ENCODE results near the gene ERN1.

ERN1 gene

DNA sequence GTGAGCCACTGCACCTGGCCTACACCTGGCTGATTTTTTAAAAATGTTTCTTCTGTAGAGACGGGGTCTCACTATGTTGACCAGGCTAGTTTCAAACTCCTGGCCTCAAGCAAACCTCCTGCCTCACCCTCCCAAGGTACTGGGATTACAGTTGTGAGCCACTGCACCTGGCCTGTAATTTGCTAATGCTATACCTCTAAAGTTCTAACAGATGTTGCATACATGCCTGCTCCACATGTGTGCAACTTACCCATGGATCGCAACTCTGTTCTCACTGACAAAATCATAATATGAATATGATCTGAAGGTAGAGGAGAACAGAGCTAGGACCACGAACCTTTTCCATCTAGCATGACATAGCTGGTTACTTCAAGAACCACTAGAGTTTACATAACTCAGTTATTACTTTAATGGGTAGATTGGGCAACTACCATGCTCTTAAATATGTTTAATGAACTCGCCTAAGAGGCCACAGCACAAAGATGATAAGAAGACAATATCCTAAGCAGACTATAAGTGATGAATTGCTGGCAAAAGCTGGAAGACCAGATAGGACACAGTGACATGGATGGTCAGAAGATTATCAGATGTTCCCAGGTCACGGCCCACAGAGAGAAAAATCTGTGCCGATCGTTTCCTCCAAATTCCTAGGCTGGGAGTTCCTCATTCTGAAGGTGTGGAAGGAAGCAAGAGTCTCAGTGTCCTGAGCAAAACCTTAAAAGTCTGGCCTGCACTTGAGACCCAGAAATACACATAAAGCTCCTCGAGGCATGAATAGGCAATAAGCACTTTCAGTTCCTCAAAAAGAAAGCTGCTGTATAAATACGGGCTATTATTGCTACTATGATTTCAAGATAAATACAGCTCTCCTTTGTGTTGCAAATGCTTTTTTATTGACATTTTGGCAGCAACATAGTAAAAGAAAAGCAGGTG, 55.9 kb downstream of the ERN1 start:
- Histone ChIP-seq H4K20me1 (ENCODE audit: insufficient read depth) (no peaks in the 10 kb centered on the region), H3K79me2 (ENCODE audit: insufficient read depth, low read depth) (no peaks in the 10 kb centered on the region), H3K36me3 (ENCODE audit: insufficient read depth) (peaks cover 13% of the 10 kb centered on the region; the same call in 1 of the 2 replicates), H3K4me3 (IDR thresholded peaks at IDR 0.05; ENCODE audit: insufficient read depth, low read depth, low read length) (no peak overlapping the region), H3K4me2 (peak overlapping the region; percentile 91; the same call in 1 of the 2 replicates), H3K27me3 (ENCODE audit: insufficient read depth, low read depth) (no peaks in the 10 kb centered on the region), H2AFZ (ENCODE audit: low read depth) (no peak overlapping the region), H3K27ac (peak overlapping the region; percentile 85; the same call in 1 of the 2 replicates), H3K9ac (no peak overlapping the region), H3K4me1 (ENCODE audit: low read depth, poor library complexity, severe bottlenecking) (peaks cover 56% of the 10 kb centered on the region)
- TF ChIP-seq, protein P1, sequence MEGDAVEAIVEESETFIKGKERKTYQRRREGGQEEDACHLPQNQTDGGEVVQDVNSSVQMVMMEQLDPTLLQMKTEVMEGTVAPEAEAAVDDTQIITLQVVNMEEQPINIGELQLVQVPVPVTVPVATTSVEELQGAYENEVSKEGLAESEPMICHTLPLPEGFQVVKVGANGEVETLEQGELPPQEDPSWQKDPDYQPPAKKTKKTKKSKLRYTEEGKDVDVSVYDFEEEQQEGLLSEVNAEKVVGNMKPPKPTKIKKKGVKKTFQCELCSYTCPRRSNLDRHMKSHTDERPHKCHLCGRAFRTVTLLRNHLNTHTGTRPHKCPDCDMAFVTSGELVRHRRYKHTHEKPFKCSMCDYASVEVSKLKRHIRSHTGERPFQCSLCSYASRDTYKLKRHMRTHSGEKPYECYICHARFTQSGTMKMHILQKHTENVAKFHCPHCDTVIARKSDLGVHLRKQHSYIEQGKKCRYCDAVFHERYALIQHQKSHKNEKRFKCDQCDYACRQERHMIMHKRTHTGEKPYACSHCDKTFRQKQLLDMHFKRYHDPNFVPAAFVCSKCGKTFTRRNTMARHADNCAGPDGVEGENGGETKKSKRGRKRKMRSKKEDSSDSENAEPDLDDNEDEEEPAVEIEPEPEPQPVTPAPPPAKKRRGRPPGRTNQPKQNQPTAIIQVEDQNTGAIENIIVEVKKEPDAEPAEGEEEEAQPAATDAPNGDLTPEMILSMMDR (conservative IDR thresholded peaks at IDR 0.05; ENCODE audit: low read depth, low read length): no peak

DNA sequence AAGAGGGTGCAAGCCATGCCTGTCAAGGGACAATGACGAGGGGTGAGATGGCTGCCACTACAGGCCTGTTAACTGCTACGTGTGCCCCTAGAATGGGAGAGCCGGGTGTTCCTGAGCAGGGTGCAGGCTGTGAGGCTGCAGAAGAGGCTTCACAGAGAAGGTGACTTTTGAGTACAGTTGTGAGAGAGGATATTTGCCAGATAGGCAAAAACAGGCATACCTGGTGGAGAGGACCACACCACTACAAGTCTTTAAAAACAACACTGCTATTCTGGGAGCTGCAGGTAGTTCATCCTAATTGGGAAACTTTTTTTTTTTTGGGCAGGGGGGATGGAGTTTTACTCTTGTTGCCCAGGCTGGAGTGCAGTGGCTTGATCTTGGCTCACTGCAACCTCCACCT, 58.8 kb downstream of the ERN1 start:
- Histone ChIP-seq H3K4me2 (no peak overlapping the region), H3K4me3 (IDR thresholded peaks at IDR 0.05; ENCODE audit: insufficient read depth, low read depth, low read length) (no peak overlapping the region), H3K4me1 (ENCODE audit: low read depth, poor library complexity, severe bottlenecking) (peaks cover 28% of the 10 kb centered on the region), H2AFZ (ENCODE audit: low read depth) (no peak overlapping the region), H3K27ac (no peak overlapping the region), H3K79me2 (ENCODE audit: insufficient read depth, low read depth) (no peaks in the 10 kb centered on the region), H4K20me1 (ENCODE audit: insufficient read depth) (no peaks in the 10 kb centered on the region), H3K9ac (no peak overlapping the region), H3K27me3 (ENCODE audit: insufficient read depth, low read depth) (no peaks in the 10 kb centered on the region), H3K36me3 (ENCODE audit: insufficient read depth) (peaks cover 13% of the 10 kb centered on the region; the same call in 1 of the 2 replicates)
- TF ChIP-seq, protein P1 (conservative IDR thresholded peaks at IDR 0.05; ENCODE audit: low read depth, low read length): no peak

DNA sequence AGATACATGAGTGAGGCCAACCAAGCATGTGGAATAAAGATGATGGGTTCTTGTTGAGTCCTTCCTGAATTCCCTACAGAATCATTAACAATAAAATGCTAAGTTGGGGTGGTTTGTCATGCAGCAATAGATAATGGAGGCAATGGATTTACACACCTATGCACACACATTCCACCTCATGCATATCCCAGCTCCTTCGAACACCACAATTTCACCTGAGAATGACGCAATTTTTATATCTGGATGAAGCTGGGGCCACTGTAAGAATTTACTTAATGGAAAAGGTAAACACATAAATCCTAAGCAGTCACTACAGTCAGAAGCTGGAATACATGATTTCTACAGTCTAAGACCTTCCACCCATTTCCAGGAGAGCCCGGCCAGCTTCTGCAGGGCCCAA, 59.7 kb downstream of the ERN1 start:
- Histone ChIP-seq H3K27me3 (ENCODE audit: insufficient read depth, low read depth) (no peaks in the 10 kb centered on the region), H3K36me3 (ENCODE audit: insufficient read depth) (peaks cover 13% of the 10 kb centered on the region; the same call in 1 of the 2 replicates), H3K4me2 (no peak overlapping the region), H3K9ac (no peak overlapping the region), H3K79me2 (ENCODE audit: insufficient read depth, low read depth) (no peaks in the 10 kb centered on the region), H2AFZ (ENCODE audit: low read depth) (no peak overlapping the region), H3K4me1 (ENCODE audit: low read depth, poor library complexity, severe bottlenecking) (peaks cover 19% of the 10 kb centered on the region), H3K27ac (no peak overlapping the region), H4K20me1 (ENCODE audit: insufficient read depth) (no peaks in the 10 kb centered on the region), H3K4me3 (IDR thresholded peaks at IDR 0.05; ENCODE audit: insufficient read depth, low read depth, low read length) (no peak overlapping the region)
- TF ChIP-seq, protein P1 (conservative IDR thresholded peaks at IDR 0.05; ENCODE audit: low read depth, low read length): no peak

DNA sequence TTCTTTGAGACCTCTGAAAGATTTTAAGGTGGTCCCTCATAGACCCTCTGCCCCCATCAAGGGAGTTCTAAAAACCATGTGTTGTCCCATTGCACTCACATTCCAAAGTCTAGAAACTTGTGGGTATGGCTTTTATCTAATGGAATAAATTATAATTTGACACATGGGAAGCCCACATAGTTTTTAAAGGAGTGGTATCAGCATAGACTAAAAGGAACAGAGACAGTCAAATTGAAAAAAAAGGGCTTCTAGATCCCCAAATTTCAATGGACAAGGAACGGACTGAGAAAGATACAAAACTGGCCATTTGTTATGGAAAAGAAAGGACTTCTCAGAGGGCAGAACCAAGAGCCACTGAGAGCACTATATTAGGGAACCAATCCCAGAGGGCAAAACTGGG, 60.8 kb downstream of the ERN1 start:
- Histone ChIP-seq H3K4me1 (ENCODE audit: low read depth, poor library complexity, severe bottlenecking) (peaks cover 8% of the 10 kb centered on the region), H3K4me3 (IDR thresholded peaks at IDR 0.05; ENCODE audit: insufficient read depth, low read depth, low read length) (no peak overlapping the region), H4K20me1 (ENCODE audit: insufficient read depth) (no peaks in the 10 kb centered on the region), H3K9ac (no peak overlapping the region), H3K79me2 (ENCODE audit: insufficient read depth, low read depth) (no peaks in the 10 kb centered on the region), H3K27me3 (ENCODE audit: insufficient read depth, low read depth) (no peaks in the 10 kb centered on the region), H3K4me2 (no peak overlapping the region), H3K36me3 (ENCODE audit: insufficient read depth) (peaks cover 13% of the 10 kb centered on the region; the same call in 1 of the 2 replicates), H3K27ac (no peak overlapping the region), H2AFZ (ENCODE audit: low read depth) (no peak overlapping the region)
- TF ChIP-seq, protein P1 (conservative IDR thresholded peaks at IDR 0.05; ENCODE audit: low read depth, low read length): no peak
